NOMO-1 treated with dmso at 0.1 percent for 144 hours (cell line): ENCODE data around the gene DPP7.
"Not testable (repeated sequence)": the region's sequence is repeated elsewhere in the genome, so short reads cannot be mapped to it uniquely, and the experiment has no call there.

ENCODE experiments used
- DNase-seq: peaks from one replicate; lab custom pipeline; 2025; ENCODE audit not compliant: unreplicated experiment; lab: John Stamatoyannopoulos, UW

The DPP7 gene

GRCh38 chr9:137148242-137148641 lies 33.7 kb upstream of the DPP7 start:
- DNase-seq, result no peak

DNA sequence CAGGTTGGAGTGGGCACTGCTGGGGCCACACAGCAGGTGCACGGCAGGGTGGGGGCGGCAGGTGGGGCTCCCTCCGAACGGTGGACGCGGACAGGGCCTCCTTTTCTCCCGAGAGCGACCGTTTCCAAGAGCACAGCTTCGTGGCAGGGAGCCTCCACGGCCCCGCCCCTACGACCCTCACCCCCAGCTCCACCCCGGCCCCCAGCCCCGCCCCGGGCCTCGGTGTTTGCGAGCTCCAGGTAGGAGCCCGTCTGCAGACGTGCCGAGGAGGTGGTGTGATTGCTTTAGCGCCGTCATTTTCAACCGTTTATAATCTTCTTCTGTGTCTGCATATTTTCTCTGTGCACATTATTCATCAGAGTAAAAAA lies 33.2 kb upstream of the DPP7 start:
- DNase-seq, result no peak

DNA sequence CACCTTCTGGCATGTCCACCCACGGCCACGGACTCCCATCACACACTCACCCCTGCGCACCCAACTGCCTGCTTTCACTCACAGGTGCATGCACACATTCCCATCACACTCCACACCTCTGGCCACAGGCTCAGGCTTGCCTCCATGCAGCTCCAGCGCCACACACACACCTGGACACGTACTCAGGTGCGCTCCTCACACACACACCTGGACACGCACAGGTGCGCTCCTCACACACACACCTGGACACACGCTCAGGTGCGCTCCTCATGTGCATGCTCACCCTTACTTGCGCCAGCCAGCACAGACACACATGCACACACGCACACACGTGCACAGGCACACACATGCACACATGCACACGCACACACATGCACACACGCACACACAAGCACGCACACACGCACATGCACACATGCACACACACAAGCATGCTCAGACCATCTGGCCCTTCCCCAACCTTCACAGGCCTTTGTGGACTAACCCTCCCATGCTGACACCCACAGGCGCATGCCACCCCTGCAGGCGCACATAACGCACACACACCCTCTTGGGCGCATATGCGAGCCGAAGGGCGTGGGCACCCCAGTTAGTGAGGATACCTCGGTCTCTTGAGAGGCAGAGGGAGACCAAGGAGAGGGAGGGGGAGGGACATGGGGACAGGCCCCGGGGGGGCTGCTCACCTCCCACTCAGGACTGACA lies 32.7 kb upstream of the DPP7 start:
- DNase-seq, result no peak

DNA sequence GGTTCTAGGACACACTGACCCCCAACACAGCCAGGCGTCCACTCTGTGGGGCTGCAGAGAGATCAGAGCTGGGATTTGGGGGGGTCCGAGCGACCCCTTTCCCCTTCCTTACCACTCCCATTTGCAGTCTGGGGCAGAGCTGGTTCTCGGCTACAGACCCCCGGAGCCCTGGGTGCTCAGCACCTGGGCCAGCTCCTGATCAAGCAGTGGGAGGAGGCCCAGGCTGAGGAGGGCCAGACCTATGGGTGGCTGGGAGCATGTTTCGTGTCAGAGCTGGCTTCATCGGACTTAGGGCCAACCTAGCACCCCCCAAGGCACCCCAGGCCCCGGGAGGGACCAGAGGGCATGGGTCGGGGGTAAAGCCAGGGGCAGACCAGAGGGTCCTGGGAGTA lies 32.0 kb upstream of the DPP7 start:
- DNase-seq, result no peak

DNA sequence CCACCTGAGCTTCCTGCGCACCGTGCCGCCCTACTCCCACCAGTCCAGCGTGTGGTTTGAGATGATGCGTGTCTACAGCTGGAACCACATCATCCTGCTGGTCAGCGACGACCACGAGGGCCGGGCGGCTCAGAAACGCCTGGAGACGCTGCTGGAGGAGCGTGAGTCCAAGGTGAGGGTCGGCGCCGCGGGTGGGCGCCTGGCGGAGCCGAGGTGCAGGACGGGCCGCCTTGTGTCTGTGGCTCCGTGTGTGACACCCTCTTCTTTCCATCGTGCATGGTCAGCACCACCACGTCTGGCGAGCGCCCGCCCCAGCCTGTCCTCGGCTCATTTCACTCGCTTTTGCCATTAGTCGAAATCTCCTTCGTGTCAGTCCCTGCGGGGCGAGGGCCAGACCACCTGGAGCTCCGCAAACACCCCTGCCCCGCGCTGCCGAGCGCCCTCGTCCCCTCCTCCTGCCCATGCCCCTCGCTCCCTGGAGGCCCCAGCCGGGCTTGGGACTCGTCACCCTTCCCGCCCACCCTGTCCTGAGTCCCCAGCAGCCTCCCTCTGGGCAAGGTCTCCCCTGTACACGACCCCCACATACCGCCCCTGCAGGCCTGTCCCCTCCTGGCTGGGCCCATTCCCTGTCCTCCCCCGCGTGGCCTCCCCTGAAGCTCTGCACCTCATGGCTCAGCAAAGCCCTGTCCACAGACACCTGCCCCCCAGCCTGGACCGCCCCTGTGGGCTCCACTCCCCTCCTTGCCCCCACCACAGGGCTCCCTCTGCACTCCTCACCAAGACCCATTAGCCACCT lies 31.4 kb upstream of the DPP7 start:
- DNase-seq, result no peak

GRCh38 chr9:137143459-137143858 lies 28.9 kb upstream of the DPP7 start:
- no peak for DNase-seq

- DNase-seq, result no peak
These were observed 27.7 kb upstream of the DPP7 start for GRCh38 chr9:137141976-137142936.

- no peak for DNase-seq
These were observed 26.7 kb upstream of the DPP7 start for GRCh38 chr9:137141050-137141810.

DNA sequence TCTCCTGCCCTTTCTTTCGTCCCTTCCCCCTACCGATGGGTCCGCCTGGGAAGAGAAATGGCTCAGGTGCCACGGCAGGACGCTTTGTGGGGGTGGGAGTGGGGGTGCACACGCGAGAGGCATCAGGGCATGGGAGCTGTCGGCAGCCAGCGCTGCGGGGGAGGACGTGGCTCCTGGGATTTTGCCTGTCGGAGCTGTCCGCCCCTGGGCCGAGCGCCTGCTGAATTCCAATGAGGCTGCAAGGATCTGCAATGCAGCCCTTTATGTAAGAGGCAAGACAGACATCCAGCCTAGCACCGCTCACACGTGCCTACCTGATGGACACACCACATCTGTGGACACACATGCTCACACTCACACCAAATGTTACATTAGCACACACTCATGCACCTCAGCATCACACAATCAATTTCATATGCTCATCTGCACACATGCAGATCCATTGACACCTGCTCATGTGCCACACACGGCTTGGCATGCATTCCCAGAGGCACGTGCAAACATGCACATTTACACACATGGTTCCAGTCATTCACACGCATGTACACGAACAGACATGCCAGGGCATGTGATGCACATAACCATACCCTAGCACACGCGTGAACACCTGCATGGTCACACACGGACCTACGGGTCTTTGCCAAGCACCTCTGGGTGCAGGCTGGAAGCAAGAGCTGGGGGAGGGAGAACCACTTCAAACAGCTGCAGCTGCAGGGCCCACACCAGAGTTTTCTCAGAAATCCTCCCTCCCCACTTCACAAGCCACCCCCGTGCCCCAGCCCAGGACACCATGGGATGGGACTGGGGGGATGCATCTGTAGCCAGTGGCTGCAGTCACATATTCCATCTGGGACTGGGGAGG lies 25.8 kb upstream of the DPP7 start:
- no peak for DNase-seq

DNA sequence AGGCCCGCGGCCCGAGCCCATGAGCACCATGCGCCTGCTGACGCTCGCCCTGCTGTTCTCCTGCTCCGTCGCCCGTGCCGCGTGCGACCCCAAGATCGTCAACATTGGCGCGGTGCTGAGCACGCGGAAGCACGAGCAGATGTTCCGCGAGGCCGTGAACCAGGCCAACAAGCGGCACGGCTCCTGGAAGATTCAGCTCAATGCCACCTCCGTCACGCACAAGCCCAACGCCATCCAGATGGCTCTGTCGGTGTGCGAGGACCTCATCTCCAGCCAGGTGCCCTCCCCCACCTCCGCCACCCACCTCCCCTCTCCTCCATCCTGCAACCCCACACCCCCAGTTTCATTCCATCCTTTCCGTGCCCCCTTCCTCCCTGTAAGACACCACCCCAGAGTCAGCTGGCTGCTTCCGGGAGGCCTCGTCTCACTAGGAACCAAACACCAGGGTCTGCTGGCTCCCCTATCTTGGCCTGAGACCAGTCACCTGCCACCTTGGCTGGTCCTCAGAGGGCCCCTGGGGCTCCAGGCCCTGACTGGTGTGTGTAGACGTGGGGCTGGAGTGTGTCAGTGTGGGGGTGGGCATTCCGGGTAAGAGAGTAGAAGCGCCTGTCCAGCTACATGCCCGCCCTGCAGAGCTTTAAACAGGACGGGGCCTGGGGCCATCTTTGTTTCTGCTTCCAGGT lies 25.1 kb upstream of the DPP7 start:
- DNase-seq, result no peak

DNA sequence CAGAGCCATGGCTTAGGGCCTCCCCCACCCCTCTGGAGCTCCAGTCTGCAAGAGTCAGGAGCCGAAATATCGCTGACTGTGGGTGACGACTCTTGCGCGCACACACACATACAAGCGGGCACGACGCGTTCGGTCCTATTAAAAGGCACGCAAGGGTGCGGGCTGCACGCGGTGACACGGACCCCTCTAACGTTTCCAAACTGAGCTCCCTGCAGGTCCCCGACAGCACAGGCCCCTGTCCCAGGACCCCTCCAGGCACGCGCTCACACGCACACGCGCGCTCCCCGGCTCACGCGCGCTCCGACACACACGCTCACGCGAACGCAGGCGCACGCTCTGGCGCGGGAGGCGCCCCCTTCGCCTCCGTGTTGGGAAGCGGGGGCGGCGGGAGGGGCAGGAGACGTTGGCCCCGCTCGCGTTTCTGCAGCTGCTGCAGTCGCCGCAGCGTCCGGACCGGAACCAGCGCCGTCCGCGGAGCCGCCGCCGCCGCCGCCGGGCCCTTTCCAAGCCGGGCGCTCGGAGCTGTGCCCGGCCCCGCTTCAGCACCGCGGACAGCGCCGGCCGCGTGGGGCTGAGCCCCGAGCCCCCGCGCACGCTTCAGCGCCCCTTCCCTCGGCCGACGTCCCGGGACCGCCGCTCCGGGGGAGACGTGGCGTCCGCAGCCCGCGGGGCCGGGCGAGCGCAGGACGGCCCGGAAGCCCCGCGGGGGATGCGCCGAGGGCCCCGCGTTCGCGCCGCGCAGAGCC lies 24.4 kb upstream of the DPP7 start, which contains the start of gene GRIN1:
Gene GRIN1, plus strand, starts transcription at position 433 of the 746 bp plus-strand sequence. CDS start 333 bp downstream, outside the sequence.
- DNase-seq, result no peak

- no peak for DNase-seq
These were observed 23.7 kb upstream of the DPP7 start for GRCh38 chr9:137138058-137138721.

- no peak for DNase-seq
These were observed 22.5 kb upstream of the DPP7 start for GRCh38 chr9:137136881-137137607.

- no peak for DNase-seq
These were observed 21.8 kb upstream of the DPP7 start for GRCh38 chr9:137136261-137136880.

- not testable (repeated sequence) for DNase-seq
These were observed 20.6 kb upstream of the DPP7 start for GRCh38 chr9:137135154-137135553.

DNA sequence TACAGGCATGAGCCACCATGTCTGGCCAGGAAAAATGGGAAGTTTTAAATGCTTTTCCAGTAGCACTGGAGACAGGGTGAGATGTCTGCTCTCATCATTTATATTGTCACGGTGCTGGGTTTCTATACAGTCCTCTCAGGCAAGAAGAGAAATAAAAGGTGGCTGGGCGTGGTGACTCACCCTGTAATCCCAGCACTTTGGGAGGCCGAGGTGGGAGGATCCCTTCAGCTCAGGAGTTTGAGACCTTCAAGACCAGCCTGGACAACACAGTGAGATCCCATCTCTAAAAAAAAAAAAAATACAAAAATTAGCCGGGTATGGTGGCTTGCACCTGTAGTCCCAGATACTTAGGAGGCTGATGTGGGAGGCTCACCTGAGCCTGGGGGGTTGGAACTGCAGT lies 19.7 kb upstream of the DPP7 start:
- DNase-seq, result no peak
